ENCODE results near the gene BPHL.

DNA sequence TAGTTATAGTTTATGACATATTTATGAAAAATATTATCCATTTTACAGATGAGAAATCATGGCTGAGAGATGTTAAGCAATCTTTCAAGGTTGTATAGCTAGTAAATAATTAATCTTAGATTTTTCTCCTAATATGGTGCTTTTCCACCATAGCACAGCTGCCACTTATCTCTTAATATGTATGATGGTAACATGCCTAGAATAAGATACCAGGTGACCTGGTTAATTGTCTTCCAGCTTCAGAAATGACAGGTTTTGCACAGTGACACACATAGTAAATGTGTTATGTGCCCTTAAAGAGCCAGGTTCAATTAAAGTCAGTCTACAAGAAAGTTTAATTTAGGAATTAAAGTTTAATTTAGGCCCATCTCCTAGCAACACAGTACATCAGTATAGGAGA lies 24.0 kb downstream of the BPHL start:
- TF ChIP-seq, protein P1, sequence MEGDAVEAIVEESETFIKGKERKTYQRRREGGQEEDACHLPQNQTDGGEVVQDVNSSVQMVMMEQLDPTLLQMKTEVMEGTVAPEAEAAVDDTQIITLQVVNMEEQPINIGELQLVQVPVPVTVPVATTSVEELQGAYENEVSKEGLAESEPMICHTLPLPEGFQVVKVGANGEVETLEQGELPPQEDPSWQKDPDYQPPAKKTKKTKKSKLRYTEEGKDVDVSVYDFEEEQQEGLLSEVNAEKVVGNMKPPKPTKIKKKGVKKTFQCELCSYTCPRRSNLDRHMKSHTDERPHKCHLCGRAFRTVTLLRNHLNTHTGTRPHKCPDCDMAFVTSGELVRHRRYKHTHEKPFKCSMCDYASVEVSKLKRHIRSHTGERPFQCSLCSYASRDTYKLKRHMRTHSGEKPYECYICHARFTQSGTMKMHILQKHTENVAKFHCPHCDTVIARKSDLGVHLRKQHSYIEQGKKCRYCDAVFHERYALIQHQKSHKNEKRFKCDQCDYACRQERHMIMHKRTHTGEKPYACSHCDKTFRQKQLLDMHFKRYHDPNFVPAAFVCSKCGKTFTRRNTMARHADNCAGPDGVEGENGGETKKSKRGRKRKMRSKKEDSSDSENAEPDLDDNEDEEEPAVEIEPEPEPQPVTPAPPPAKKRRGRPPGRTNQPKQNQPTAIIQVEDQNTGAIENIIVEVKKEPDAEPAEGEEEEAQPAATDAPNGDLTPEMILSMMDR (IDR thresholded peaks at IDR 0.05) = no peak
- no peak for TF ChIP-seq POLR2A (IDR thresholded peaks at IDR 0.05)

Data from sigmoid colon (tissue), 3 donors.